ENCODE data around the gene FAM107B.

The FAM107B gene

GRCh38 chr10:14570800-14571199 lies 203.9 kb downstream of the FAM107B start:
- no peaks in the 10 kb centered on the region for H3K9me3 ChIP-seq (ENCODE audit: control insufficient read depth, low read length)
- no peak overlapping the region for H2AFZ ChIP-seq
- H3K27me3 ChIP-seq (ENCODE audit: control insufficient read depth, insufficient read depth, low read length) = no peaks in the 10 kb centered on the region
- H3K79me2 ChIP-seq = peaks cover 35% of the 10 kb centered on the region
- H3K27ac ChIP-seq = no peak overlapping the region
- peaks cover 6% of the 10 kb centered on the region for H3K4me1 ChIP-seq
- no peak overlapping the region for H3K4me2 ChIP-seq (ENCODE audit: low read length)
- no peak overlapping the region for H3K4me3 ChIP-seq (ENCODE audit: low read depth, low read length)
- TF ChIP-seq CTCF (IDR thresholded peaks at IDR 0.05) = no peak
- H3K36me3 ChIP-seq (ENCODE audit: control insufficient read depth, insufficient read depth, low read length) = no peaks in the 10 kb centered on the region
- H3K9ac ChIP-seq = no peak overlapping the region

- H3K79me2 ChIP-seq = peaks cover 30% of the 10 kb centered on the region
- no peaks in the 10 kb centered on the region for H3K36me3 ChIP-seq (ENCODE audit: control insufficient read depth, insufficient read depth, low read length)
- peaks cover 6% of the 10 kb centered on the region for H3K4me1 ChIP-seq
- H3K9me3 ChIP-seq (ENCODE audit: control insufficient read depth, low read length) = no peaks in the 10 kb centered on the region
- no peak overlapping the region for H3K9ac ChIP-seq
- no peak overlapping the region for H3K27ac ChIP-seq
- H3K4me3 ChIP-seq (ENCODE audit: low read depth, low read length) = no peak overlapping the region
- no peak overlapping the region for H3K4me2 ChIP-seq (ENCODE audit: low read length)
- H3K27me3 ChIP-seq (ENCODE audit: control insufficient read depth, insufficient read depth, low read length) = no peaks in the 10 kb centered on the region
- H2AFZ ChIP-seq = no peak overlapping the region
- no peak for TF ChIP-seq CTCF (IDR thresholded peaks at IDR 0.05)
These were observed 205.2 kb downstream of the FAM107B start for GRCh38 chr10:14569274-14570060.

- H3K27ac ChIP-seq = no peak overlapping the region
- no peak overlapping the region for H3K4me2 ChIP-seq (ENCODE audit: low read length)
- peaks cover 30% of the 10 kb centered on the region for H3K79me2 ChIP-seq
- H3K36me3 ChIP-seq (ENCODE audit: control insufficient read depth, insufficient read depth, low read length) = no peaks in the 10 kb centered on the region
- H3K9me3 ChIP-seq (ENCODE audit: control insufficient read depth, low read length) = no peaks in the 10 kb centered on the region
- H2AFZ ChIP-seq = no peak overlapping the region
- peaks cover 6% of the 10 kb centered on the region for H3K4me1 ChIP-seq
- H3K9ac ChIP-seq = no peak overlapping the region
- H3K27me3 ChIP-seq (ENCODE audit: control insufficient read depth, insufficient read depth, low read length) = no peaks in the 10 kb centered on the region
- H3K4me3 ChIP-seq (ENCODE audit: low read depth, low read length) = no peak overlapping the region
- no peak for TF ChIP-seq CTCF (IDR thresholded peaks at IDR 0.05)
These were observed 207.3 kb downstream of the FAM107B start for GRCh38 chr10:14567421-14567820.

GRCh38 chr10:14566498-14566897 lies 208.2 kb downstream of the FAM107B start:
- H3K9me3 ChIP-seq (ENCODE audit: control insufficient read depth, low read length) = no peaks in the 10 kb centered on the region
- H3K4me2 ChIP-seq (ENCODE audit: low read length) = no peak overlapping the region
- no peak overlapping the region for H2AFZ ChIP-seq
- H3K27ac ChIP-seq = no peak overlapping the region
- H3K4me1 ChIP-seq = peaks cover 6% of the 10 kb centered on the region
- no peak overlapping the region for H3K9ac ChIP-seq
- peaks cover 30% of the 10 kb centered on the region for H3K79me2 ChIP-seq
- TF ChIP-seq CTCF (IDR thresholded peaks at IDR 0.05) = no peak
- no peaks in the 10 kb centered on the region for H3K36me3 ChIP-seq (ENCODE audit: control insufficient read depth, insufficient read depth, low read length)
- no peaks in the 10 kb centered on the region for H3K27me3 ChIP-seq (ENCODE audit: control insufficient read depth, insufficient read depth, low read length)
- no peak overlapping the region for H3K4me3 ChIP-seq (ENCODE audit: low read depth, low read length)

GRCh38 chr10:14565199-14565598 lies 209.5 kb downstream of the FAM107B start:
- no peak for TF ChIP-seq CTCF (IDR thresholded peaks at IDR 0.05)
- H3K9ac ChIP-seq = no peak overlapping the region
- H3K36me3 ChIP-seq (ENCODE audit: control insufficient read depth, insufficient read depth, low read length) = no peaks in the 10 kb centered on the region
- no peaks in the 10 kb centered on the region for H3K27me3 ChIP-seq (ENCODE audit: control insufficient read depth, insufficient read depth, low read length)
- no peaks in the 10 kb centered on the region for H3K4me1 ChIP-seq
- no peaks in the 10 kb centered on the region for H3K9me3 ChIP-seq (ENCODE audit: control insufficient read depth, low read length)
- no peak overlapping the region for H3K4me3 ChIP-seq (ENCODE audit: low read depth, low read length)
- peaks cover 37% of the 10 kb centered on the region for H3K79me2 ChIP-seq
- H3K27ac ChIP-seq = no peak overlapping the region
- no peak overlapping the region for H2AFZ ChIP-seq
- no peak overlapping the region for H3K4me2 ChIP-seq (ENCODE audit: low read length)

All from parathyroid adenoma (tissue), 2 donors.